HG03135 (cell line): ENCODE results near the gene TRABD2B.

Experiments used
- ATAC-seq: cut with Tn5 transposase; IDR thresholded peaks from one replicate; pipeline ENCODE4 v1.9.1; 2021; ENCODE audit warnings: mild to moderate bottlenecking, moderate library complexity; ENCODE audit not compliant: unreplicated experiment

Gene TRABD2B

GRCh38 chr1:47997289-47998200, at the start of gene TRABD2B:
TSS of gene TRABD2B (minus strand) at chr1:47997385.
- peak; percentile 88 for ATAC-seq

GRCh38 chr1:48044311-48044710, 47.1 kb upstream of the TRABD2B start:
- ATAC-seq: no peak

DNA sequence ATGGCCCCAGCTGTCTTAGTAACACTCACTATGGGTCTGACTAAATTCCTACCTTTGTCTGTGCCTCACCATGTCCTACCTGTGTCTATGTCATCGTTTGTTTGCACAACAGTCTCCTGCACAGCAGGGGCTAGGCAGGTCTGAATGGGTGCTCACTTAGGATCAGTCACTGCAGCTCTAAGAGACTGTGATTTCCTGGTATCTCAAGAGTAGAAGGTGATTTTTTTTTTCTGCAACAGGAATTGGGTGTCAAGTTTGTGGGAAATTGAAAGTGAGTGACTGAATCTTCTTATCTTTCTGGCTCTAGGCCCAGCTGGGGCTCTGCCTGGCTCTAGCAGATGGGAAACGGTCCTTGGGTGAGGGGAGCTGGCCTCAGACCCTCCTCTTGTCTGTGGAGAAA, 46.4 kb upstream of the TRABD2B start:
- ATAC-seq: no peak

DNA sequence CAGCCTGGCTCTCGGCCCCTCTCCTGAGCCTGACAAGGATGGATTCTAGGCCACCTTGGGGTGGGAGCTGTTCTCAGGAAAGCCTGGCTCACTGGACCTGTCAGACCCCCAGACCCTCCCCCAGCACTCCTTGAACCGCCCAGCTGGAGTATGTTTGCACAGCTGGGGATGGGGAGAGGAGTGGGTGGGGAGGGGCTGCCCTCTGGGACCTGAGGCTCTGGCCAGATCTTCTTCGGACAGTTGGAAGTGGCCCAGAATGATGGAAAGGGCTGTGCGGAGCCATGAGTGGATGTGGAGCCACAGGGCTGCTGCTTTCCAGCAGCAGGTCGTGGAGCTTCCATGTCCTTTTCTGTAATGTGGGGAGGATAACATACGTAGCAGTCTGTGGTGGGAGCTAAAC, 43.0 kb upstream of the TRABD2B start:
- ATAC-seq: no peak

- no peak for ATAC-seq
Measured at GRCh38 chr1:48039088-48040054, 42.2 kb upstream of the TRABD2B start.

- ATAC-seq: no peak
Measured at GRCh38 chr1:48038270-48038767, 41.1 kb upstream of the TRABD2B start.

GRCh38 chr1:48036710-48037355, 39.6 kb upstream of the TRABD2B start:
- no peak for ATAC-seq

DNA sequence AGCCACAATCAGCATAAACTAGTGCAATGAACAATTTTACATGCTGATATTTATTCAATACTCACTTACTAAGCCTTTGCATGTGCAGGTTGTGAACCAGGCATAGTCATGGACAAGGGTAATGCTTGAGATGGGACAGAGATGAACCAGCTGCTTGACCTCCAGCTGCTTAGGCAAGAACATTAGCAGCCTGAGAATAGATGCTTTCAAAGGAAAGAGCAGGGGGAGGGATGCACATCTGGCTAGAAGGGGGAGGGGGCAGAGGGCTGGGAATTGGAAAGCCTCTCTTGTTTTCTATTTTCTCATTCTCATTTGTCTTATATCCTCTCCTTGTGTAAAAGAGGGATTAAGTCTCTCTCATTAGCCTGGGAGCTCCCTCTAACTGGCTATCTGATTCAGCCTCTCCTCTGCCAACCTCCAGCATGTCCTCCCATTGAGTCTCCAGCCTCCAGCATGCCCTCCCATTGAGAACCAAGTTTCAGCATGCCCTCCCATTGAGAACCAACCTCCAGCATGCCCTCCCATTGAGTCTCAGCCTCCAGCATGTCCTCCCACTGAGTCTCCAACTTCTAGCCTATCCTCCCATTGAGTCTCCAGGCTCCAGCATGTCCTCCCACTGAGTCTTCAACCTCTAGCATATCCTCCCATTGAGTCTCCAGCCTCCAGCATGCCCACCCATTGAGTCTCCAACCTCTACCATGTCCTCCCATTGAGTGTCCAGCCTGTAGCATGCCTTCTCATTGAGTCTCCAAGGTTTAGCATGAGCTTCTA, 38.4 kb upstream of the TRABD2B start:
- ATAC-seq: no peak

DNA sequence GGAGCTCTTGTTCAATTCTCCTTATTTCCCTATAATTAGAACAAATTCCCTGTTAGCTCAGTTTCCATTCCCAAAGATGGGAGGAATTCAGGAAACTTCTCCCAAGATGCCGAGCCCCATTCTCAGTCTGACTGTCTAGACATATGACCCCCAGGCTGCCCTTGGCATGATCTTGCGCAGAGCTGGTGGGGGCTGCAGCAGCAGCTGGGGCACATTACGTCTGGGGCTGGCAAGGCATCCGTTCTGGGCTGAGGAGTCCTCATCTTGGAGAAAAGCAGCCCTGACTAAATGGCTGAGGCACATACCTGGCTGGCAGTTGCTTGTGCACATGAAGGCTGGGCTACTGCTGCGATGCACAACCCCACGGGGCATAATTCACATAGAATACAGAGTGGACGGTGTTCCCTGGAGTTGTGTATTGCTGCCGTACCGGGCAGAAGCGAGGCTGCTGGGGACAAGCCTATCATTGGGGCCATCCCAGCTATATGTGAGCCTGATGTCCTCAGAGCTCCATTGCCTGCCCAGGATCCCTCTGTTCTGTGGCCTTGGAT, 36.4 kb upstream of the TRABD2B start:
- no peak for ATAC-seq

DNA sequence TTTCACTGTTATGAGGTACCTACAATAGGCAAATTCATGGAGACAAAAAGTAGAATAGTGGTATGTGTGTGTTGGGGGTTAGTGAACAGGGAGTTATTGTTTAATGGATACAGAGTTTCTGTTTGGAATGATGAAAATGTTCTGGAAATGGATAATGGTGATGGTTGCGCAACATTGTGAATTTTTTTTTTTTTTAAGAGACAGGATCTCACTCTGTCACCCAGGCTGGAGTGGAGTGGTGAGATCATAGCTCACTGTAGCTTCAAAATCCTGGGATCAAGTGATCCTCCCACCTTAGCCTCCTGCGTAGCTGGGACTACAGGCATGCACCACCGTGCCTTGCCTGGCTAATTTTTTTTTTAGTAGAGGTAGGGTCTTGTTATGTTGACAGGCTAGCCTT, 34.5 kb upstream of the TRABD2B start:
- ATAC-seq: no peak

DNA sequence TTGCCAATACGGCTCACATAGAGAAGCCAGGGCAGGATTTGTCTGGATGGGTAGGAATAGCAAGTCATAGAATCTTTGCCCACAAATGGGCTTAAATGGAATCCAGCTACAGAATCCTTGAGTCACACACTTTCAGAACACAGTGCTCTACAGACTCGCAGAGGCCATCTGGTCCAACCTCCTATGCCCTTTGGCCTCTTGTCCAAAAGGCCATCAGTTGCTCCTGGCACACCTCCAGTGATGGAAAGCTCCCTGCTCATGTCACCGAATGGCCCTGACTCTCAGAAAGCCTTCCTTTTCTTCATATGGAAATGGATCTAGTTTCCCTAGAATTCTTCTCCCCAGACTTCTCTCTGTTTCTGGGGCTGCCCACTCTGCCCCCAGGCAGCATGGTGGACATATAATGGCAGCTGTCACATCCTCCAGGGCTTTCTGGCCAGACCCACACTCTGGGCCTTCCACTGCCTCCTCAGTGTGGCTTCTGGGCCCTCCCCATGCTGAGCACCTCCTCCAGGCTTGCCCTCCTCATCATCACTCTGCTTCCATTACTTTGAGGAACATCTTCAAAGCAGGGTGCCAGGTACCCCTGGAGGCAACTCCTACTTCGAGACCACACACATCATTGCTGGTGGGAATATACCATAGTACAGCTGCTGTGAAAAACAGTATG, 33.6 kb upstream of the TRABD2B start:
- ATAC-seq: no peak

DNA sequence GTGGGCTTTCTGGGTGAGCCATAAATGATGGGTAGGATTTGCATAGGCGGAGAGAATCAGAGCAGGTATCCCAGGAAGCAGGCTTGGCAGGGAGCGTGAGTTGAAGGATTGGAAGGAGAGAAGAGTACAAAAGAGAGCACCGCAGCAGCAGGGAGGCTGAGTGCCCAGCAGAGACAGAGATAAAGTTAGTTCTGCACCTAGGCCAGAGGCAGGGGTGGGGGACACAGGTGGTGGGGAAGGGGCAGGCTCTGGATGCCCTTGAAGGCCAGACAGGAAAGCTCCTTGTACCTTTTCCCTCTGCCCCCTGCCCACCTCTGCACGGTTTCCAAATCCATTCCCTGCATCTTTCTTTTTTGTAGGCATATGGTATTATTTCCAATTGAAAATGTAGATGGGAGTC, 33.0 kb upstream of the TRABD2B start:
- ATAC-seq: no peak

DNA sequence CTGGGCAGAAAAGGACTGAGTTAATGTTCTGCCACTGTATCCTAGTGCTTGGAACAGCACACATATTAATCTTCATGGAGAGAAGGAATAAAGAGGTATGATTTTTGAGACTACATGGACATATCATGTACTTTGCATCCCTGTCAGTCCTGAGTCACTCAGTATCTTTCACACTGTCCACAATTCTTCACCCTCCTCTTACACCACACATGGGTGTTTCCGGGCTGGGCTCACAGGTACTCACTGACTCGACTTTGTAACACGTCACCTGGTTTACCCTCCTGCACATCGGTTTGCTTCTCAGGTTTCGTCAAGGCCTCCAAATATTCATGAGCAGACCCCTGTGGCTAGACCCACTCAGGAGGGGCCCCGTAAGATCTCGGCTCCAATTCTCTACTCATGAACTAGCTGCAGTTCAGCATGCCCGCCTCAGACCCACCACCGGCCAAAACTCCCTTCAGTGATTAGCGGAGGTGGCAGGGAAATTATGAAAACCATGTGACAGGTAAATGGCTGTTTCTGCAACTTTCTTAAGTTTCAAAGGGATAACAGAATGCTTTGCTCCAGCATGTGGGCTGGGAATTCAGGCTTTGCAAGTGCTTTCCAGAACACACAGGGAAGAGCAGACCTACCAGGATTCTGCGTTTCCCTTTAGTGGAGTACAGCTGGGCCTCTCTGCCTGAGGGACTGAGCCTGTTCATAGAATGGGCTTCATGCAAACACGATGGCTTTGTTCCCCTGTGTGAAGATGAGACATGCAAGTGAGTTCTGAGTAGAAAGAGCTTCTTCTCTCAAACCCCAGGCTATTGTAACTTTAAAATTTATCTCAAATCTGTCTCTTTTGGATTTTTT, 31.3 kb upstream of the TRABD2B start:
- ATAC-seq: no peak

GRCh38 chr1:48027533-48027835, 30.3 kb upstream of the TRABD2B start:
- no peak for ATAC-seq

DNA sequence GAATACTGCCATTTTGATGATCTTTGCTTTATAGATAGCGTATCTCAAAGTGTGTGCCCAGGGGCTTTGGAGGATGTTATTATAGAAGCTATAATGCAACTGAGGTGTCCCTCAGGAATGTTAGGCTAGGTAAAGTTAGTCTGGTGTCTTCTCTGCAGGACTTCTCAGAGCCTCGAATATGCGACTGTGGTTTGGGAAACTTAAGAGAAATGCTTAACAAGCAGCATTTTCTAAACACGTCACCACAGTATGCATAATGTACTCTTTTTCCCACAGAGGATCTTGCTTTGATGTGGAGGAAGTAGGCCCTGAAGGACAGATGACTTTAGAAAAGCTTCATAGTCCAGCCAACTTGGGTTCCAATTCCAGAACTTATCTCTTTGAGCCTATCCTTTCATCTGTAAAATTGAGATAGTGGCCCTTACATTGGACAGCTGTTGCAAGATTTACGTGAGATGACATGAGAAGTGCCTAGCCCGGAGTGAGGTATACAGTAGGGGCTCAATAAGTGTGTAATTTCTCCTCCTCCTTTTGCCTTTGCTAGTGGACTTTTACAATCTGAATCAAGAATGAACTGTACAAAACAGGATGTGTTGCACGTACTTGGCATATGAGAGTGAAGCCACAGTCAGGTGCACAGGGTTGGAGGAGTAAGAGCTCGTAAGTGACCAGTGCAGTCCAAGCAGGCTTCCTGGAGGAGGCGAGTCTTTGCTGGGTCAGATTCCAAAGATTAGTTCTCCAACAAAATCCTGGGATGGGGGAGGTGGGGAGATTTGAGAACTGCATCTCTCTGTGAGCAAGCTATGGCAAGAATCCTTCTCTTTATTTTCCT, 29.7 kb upstream of the TRABD2B start:
- ATAC-seq: no peak

DNA sequence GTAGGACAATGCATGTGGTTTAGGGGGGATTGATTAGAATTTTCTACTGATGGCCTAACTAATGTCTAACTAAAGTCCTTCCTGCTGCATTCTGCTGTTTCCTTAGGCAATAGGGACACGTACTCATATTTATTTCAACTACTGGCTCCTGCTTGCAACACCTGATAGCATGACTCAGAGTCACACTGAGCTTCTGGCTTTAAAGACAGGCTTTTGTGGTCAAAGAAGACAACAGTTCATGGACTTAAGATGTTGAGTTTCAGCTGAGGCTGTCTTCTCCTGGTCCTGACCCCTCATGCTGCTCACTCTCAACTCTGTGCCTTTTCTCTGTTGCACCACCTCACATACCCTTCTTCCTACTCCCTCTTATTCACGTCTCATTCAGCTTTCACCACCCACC, 29.1 kb upstream of the TRABD2B start:
- no peak for ATAC-seq

GRCh38 chr1:48025076-48025475, 27.9 kb upstream of the TRABD2B start:
- ATAC-seq: no peak

- ATAC-seq: no peak
Measured at GRCh38 chr1:48023488-48023887, 26.3 kb upstream of the TRABD2B start.
